HepG2 (cell line): ENCODE measurements around the gene HYDIN. TPM values are rescaled to one million over a fixed set of nuclear protein-coding genes. Genes with fewer than 3 reads are reported as not detected.

Source experiments
- GPN1 ChIP-seq: sonication (generic); formaldehyde crosslinking; IDR thresholded peaks from 2 replicates; pipeline ENCODE4 v1.5.1; 2020; ENCODE audit warnings: missing genetic modification reagents, borderline replicate concordance
- KLF12 ChIP-seq: sonication (generic); formaldehyde crosslinking; IDR thresholded peaks from 2 replicates; pipeline ENCODE4 v1.4.0; 2020; ENCODE audit warnings: missing genetic modification reagents, borderline replicate concordance
- SIX4 ChIP-seq: sonication (generic); formaldehyde crosslinking; IDR thresholded peaks from 2 replicates; pipeline ENCODE4 v1.4.0; 2020; ENCODE audit warnings: missing genetic modification reagents
- SOX6 ChIP-seq, 2 experiments: fragments of 450-650 bp in 1 of 2; sonication (generic) in 1 of 2; formaldehyde crosslinking in 1 of 2; IDR thresholded peaks; 2 replicates each; pipeline versions ENCODE4 v1.4.0 to v1.6.1; 2017 to 2020; ENCODE audit warnings: antibody characterized with exemption in 1 of 2, mild to moderate bottlenecking in 1 of 2, missing genetic modification reagents in 1 of 2
- ZBTB21 ChIP-seq: sonication (generic); formaldehyde crosslinking; IDR thresholded peaks from 2 replicates; pipeline ENCODE4 v1.4.0; 2020; ENCODE audit warnings: missing genetic modification reagents
- ZNF205 ChIP-seq: IDR thresholded peaks from 2 replicates; pipeline ENCODE4 v1.6.1; 2018; ENCODE audit warnings: missing biosample characterization, missing genetic modification reagents
- ZNF260 ChIP-seq: sonication (generic); formaldehyde crosslinking; IDR thresholded peaks from 2 replicates; pipeline ENCODE4 v1.4.0; 2020; ENCODE audit warnings: missing genetic modification reagents, low read depth, mild to moderate bottlenecking, borderline replicate concordance
- ZNF282 ChIP-seq: fragments of 450-650 bp; IDR thresholded peaks from 2 replicates; pipeline ENCODE4 v1.6.1; 2018; ENCODE audit not compliant: partially characterized antibody
- ZNF674 ChIP-seq: sonication (generic); formaldehyde crosslinking; IDR thresholded peaks from 2 replicates; pipeline ENCODE4 v1.5.0; 2020; ENCODE audit warnings: low read depth, mild to moderate bottlenecking, missing genetic modification reagents
- ZNF878 ChIP-seq: sonication (generic); formaldehyde crosslinking; IDR thresholded peaks from 2 replicates; pipeline ENCODE4 v1.8.1; 2023; ENCODE audit warnings: mild to moderate bottlenecking, missing genetic modification reagents, moderate library complexity
- ZNF883 ChIP-seq: sonication (generic); formaldehyde crosslinking; IDR thresholded peaks from 2 replicates; pipeline ENCODE4 v1.5.1; 2020; ENCODE audit warnings: mild to moderate bottlenecking, missing genetic modification reagents; ENCODE audit errors: not compliant biosample characterization
- polyA plus RNA-seq, 8 experiments: library from polyadenylated mRNA; depleted of rRNA in 3 of 8; stranded (reverse) in 7 of 8; unstranded in 1 of 8; fragments of >200 nt; fragmentation: Illumina TruSeq in 4 of 8; extraction: Trizol in 4 of 8; gene quantifications; 2 replicates each; pipeline versions ENCODE4 v1.2.1 to v1.2.3, GENCODE V29; 2011 to 2016; ENCODE audit warnings: low read depth in 4 of 8, missing spikeins in 1 of 8, mixed read lengths in 1 of 8; ENCODE audit not compliant: insufficient read depth in 1 of 8
- total RNA-seq, 5 experiments: library from RNA; depleted of rRNA; stranded (reverse); fragments of >200 nt; fragmentation: Illumina TruSeq; extraction: Trizol; gene quantifications; 2 replicates each; pipeline ENCODE4 v1.2.3, GENCODE V29; 2016; ENCODE audit warnings: low read depth in 1 of 5
- TF ChIP-seq, protein P1 (sequence below): sonication (generic); formaldehyde crosslinking; IDR thresholded peaks from 2 replicates; pipeline ENCODE4 v1.5.0; 2020; ENCODE audit warnings: missing genetic modification reagents
- TF ChIP-seq, protein P2 (sequence below): sonication (generic); formaldehyde crosslinking; IDR thresholded peaks from 2 replicates; pipeline ENCODE4 v1.8.0; 2022; ENCODE audit warnings: mild to moderate bottlenecking, missing genetic modification reagents, moderate library complexity
- TF ChIP-seq, protein P3 (sequence below): sonication (generic); formaldehyde crosslinking; conservative IDR thresholded peaks from 2 replicates; pipeline ENCODE4 v1.5.0; 2020; ENCODE audit warnings: missing genetic modification reagents
- TF ChIP-seq, protein P4 (sequence below): sonication (generic); formaldehyde crosslinking; IDR thresholded peaks from 2 replicates; pipeline ENCODE4 v1.5.1; 2020; ENCODE audit warnings: mild to moderate bottlenecking, missing genetic modification reagents, borderline replicate concordance
- TF ChIP-seq, protein P5 (sequence below): sonication (generic); formaldehyde crosslinking; IDR thresholded peaks from 2 replicates; pipeline ENCODE4 v1.8.1; 2023; ENCODE audit warnings: missing genetic modification reagents, inconsistent platforms, borderline replicate concordance
- TF ChIP-seq, protein P6 (sequence below): sonication (generic); formaldehyde crosslinking; IDR thresholded peaks from 2 replicates; pipeline ENCODE4 v1.4.0; 2020; ENCODE audit warnings: missing genetic modification reagents

Gene HYDIN
- total and polyA plus RNA-seq, 2 of the 13 experiments (the other 11 are each of a cell fraction or from before 2014, with no cell fraction given) = not detected

DNA sequence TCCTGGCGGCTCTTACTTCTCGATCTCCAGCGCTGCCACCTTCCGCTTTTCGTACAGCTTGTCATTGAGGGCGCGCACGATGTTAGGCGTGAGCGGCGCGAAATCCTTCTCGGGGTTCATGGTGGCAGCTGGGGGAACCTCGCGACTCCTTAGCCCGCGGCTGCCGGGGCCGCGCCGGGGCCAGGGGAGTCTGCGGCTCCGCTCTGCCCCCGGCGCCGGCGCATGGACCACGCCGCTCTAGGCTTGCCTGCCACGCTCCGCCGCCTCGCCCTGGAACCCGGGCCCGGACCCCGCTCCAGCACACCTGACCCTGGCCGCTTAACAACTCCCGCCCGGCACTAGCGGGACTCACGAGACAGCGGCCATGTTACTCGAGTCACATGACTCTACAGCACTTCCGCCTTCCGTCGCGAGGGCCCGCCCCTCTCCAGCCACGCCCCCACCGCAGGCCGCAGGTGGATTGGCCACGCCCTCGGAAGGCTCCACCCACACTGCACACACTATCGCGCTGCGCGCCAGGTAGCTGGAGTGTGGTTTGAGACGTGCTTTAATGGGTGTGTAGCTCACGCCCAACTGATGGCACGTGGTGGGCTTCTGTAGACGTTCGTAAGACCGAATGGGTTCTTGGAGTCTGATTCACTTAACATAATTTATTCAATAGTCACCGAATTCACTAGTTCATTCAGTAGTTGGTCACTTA, 429.6 kb downstream of the HYDIN start, which contains the start of gene VAC14 (continued):
- no peak for TF ChIP-seq ZNF878
- no peak for TF ChIP-seq ZNF674
- TF ChIP-seq ZNF883 = peak; percentile 27
- no peak for TF ChIP-seq ZNF282
- TF ChIP-seq ZNF205 (CRISPR knock-in tag) = peak; percentile 74; the same call in 1 of the 2 replicates
- TF ChIP-seq, protein P1, sequence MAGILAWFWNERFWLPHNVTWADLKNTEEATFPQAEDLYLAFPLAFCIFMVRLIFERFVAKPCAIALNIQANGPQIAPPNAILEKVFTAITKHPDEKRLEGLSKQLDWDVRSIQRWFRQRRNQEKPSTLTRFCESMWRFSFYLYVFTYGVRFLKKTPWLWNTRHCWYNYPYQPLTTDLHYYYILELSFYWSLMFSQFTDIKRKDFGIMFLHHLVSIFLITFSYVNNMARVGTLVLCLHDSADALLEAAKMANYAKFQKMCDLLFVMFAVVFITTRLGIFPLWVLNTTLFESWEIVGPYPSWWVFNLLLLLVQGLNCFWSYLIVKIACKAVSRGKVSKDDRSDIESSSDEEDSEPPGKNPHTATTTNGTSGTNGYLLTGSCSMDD (CRISPR knock-in tag) = no peak
- peak; percentile 48; the same call in 1 of the 2 replicates for TF ChIP-seq ZBTB21 (CRISPR knock-in tag)
- TF ChIP-seq KLF12 (CRISPR knock-in tag) = peak; percentile 88
- TF ChIP-seq, protein P2, sequence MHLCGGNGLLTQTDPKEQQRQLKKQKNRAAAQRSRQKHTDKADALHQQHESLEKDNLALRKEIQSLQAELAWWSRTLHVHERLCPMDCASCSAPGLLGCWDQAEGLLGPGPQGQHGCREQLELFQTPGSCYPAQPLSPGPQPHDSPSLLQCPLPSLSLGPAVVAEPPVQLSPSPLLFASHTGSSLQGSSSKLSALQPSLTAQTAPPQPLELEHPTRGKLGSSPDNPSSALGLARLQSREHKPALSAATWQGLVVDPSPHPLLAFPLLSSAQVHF (CRISPR knock-in tag) = no peak; the same call in 1 of the 2 replicates
- TF ChIP-seq, protein P3, sequence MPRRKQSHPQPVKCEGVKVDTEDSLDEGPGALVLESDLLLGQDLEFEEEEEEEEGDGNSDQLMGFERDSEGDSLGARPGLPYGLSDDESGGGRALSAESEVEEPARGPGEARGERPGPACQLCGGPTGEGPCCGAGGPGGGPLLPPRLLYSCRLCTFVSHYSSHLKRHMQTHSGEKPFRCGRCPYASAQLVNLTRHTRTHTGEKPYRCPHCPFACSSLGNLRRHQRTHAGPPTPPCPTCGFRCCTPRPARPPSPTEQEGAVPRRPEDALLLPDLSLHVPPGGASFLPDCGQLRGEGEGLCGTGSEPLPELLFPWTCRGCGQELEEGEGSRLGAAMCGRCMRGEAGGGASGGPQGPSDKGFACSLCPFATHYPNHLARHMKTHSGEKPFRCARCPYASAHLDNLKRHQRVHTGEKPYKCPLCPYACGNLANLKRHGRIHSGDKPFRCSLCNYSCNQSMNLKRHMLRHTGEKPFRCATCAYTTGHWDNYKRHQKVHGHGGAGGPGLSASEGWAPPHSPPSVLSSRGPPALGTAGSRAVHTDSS (CRISPR knock-in tag) = no peak
- no peak for TF ChIP-seq ZNF260
- no peak for TF ChIP-seq SIX4 (CRISPR knock-in tag)
- no peak for TF ChIP-seq SOX6 (IDR thresholded peaks at IDR 0.05)
- TF ChIP-seq SOX6 (CRISPR knock-in tag; IDR thresholded peaks at IDR 0.05) = peak; percentile 56; the same call in 1 of the 2 replicates
- TF ChIP-seq, protein P4, sequence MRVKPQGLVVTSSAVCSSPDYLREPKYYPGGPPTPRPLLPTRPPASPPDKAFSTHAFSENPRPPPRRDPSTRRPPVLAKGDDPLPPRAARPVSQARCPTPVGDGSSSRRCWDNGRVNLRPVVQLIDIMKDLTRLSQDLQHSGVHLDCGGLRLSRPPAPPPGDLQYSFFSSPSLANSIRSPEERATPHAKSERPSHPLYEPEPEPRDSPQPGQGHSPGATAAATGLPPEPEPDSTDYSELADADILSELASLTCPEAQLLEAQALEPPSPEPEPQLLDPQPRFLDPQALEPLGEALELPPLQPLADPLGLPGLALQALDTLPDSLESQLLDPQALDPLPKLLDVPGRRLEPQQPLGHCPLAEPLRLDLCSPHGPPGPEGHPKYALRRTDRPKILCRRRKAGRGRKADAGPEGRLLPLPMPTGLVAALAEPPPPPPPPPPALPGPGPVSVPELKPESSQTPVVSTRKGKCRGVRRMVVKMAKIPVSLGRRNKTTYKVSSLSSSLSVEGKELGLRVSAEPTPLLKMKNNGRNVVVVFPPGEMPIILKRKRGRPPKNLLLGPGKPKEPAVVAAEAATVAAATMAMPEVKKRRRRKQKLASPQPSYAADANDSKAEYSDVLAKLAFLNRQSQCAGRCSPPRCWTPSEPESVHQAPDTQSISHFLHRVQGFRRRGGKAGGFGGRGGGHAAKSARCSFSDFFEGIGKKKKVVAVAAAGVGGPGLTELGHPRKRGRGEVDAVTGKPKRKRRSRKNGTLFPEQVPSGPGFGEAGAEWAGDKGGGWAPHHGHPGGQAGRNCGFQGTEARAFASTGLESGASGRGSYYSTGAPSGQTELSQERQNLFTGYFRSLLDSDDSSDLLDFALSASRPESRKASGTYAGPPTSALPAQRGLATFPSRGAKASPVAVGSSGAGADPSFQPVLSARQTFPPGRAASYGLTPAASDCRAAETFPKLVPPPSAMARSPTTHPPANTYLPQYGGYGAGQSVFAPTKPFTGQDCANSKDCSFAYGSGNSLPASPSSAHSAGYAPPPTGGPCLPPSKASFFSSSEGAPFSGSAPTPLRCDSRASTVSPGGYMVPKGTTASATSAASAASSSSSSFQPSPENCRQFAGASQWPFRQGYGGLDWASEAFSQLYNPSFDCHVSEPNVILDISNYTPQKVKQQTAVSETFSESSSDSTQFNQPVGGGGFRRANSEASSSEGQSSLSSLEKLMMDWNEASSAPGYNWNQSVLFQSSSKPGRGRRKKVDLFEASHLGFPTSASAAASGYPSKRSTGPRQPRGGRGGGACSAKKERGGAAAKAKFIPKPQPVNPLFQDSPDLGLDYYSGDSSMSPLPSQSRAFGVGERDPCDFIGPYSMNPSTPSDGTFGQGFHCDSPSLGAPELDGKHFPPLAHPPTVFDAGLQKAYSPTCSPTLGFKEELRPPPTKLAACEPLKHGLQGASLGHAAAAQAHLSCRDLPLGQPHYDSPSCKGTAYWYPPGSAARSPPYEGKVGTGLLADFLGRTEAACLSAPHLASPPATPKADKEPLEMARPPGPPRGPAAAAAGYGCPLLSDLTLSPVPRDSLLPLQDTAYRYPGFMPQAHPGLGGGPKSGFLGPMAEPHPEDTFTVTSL (CRISPR knock-in tag) = no peak
- TF ChIP-seq GPN1 (CRISPR knock-in tag) = no peak
- TF ChIP-seq, protein P5, sequence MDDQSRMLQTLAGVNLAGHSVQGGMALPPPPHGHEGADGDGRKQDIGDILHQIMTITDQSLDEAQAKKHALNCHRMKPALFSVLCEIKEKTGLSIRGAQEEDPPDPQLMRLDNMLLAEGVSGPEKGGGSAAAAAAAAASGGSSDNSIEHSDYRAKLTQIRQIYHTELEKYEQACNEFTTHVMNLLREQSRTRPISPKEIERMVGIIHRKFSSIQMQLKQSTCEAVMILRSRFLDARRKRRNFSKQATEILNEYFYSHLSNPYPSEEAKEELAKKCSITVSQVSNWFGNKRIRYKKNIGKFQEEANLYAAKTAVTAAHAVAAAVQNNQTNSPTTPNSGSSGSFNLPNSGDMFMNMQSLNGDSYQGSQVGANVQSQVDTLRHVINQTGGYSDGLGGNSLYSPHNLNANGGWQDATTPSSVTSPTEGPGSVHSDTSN = no peak
- TF ChIP-seq, protein P6, sequence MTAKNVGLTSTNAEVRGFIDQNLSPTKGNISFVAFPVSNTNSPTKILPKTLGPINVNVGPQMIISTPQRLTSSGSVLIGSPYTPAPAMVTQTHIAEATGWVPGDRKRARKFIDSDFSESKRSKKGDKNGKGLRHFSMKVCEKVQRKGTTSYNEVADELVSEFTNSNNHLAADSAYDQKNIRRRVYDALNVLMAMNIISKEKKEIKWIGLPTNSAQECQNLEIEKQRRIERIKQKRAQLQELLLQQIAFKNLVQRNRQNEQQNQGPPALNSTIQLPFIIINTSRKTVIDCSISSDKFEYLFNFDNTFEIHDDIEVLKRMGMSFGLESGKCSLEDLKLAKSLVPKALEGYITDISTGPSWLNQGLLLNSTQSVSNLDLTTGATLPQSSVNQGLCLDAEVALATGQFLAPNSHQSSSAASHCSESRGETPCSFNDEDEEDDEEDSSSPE (CRISPR knock-in tag) = peak; percentile 86
